Inferior parietal cortex (tissue), 1 donor: ENCODE data around the gene PEPD.
A peak's percentile ranks its signal among the peaks of the same experiment; 100 is the strongest.
"Not testable (repeated sequence)": the region's sequence is repeated elsewhere in the genome, so short reads cannot be mapped to it uniquely, and the experiment has no call there.

Source experiments
- DNase-seq: peaks from one replicate; pipeline ENCODE4 v3.0.0-alpha.2; 2016; ENCODE audit errors: extremely low spot score

PEPD gene

DNA sequence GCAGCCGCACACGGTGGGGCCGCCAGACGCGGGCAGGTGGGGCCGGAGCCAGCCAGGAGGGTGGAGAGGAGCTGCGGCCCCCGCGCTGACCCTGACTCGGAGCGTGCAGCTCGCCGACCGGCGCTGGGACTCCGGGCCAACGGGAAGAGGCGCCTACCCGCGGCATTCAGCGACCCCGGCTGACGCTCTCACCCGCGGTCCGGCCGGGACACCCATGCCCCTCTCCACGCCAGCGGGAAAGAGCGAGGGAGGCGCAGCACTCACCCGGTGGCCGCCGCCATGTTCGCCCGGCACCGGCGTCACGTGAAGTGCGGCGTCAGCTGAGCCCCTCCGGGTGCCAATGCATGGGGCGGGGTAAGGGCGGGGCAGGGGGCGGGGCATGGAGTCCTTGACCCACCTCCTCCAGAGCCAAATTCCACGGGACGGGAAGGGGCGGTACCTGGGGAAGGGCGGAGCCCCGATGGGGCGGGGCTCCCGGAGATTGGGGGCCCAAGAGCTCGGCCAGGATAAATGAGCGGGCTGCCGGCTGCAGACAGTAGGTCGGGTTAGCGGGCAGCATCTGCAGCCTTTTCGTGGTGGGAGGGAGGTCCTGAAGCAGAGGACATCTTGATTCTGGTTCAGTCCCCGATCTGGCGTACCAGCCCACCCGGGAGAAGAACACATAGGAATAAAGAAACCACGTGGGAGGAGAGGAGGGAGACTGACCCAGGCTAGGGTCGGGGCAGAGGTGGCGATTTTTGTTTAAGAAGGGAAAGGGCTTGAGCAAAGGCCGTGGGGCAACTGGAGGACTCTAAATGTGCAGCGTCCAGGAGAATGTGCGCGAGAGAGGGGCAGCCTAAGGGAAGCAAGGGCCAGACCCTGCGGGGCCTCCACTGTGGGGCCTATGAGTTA lies at the start of gene PEPD:
Gene PEPD (minus strand): TSS at position 312 of the 891 bp plus-strand sequence. CDS start 31 bp downstream, at position 281.
- peak; percentile 83 for DNase-seq

DNA sequence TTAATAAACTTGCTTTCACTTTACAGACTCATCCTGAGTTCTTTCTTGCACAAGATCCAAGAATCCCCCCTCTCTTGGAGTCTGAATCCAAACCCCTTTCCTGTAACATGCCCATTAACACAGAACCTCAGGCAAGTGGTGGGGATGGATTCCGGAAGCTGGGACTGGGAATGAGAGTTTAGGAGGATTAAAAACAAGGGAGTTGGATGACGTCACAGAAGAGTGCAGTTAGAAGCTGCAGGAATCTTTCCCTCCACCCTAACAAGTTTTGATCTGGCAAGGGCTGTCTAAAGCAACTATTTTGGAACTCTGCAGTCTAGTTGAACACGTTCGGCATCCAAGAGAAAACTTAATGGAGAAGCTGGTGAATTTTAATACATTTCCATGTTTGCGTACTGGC lies 48.2 kb upstream of the PEPD start:
- no peak for DNase-seq

DNA sequence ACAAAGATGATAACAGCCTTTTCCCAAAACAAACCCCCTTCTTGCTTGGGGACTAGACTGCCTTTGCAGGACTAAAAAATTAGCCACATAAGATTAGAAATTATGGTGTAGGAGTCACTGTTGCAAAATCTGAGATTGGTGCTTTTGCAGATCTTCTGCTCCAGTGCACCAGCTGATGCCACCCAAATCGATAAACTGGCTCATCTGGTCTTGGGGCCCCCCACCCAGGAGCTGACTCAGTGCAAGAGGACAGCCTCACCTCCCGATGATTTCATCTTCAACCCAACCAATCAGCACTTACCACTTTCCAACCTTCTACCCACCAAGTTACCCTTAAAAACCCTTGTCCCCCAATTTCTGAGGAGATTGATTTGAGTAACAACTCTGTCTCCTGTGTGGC lies 47.1 kb upstream of the PEPD start:
- no peak for DNase-seq

DNA sequence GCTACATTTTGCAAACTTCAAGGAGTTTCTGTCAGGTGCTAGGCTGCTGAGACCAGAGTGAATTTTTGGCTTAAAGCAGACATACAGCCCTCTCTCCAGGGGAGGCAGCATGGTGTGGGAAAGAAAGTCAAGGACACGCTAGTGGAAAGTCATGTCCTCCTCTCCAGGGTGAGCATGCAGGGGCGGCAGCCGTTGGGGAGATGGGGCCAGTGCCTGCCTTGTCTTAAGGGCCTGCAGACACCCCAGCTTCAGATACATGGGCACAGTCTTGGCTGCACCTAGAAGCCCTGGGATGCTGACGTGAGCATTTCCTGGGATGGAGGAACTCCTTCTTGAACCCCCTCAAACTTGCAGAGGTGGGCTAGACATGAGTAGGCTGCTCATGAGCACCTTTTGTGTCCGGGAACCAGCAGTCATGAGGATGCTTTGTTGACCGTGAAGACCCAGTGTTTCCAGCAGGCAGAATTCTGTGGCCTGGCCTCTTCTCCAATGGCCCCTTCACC lies 43.3 kb upstream of the PEPD start:
- DNase-seq, result no peak

DNA sequence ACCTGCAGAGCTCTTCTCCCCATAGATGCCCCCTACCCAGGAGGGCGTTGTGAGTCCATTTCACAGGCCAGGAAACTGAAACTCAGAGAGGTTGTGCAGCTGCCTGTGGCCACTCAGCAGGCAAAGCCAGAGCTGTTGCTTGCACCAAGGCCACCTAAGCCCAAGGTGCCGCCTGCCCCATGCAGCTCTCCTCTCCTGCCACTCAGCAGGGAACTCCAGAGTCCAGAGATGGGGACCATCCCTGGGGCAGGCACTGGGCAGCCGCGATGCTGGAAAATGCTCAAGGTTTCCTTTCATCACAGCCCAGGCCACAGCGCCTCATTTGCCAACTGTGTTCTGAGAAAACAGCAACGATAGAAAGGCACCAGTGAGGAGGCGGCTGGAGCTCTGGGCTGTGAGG lies 41.0 kb upstream of the PEPD start:
- DNase-seq, result no peak

DNA sequence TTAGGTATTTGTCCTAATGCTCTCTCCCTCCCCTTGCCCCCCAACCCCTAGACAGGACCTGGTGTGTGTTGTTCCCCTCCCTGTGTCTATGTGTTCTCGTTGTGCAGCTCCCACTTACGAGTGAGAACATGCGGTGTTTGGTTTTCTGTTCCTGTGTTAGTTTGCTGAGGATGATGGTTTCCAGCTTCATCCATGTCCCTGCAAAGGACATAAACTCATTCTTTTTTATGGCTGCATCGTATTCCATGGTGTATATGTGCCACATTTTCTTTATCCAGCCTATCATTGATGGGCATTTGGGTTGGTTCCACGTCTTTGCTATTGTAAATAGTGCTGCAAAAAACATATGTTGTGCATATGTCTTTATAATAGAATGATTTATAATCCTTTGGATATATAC lies 40.1 kb upstream of the PEPD start:
- not testable (repeated sequence) for DNase-seq

DNA sequence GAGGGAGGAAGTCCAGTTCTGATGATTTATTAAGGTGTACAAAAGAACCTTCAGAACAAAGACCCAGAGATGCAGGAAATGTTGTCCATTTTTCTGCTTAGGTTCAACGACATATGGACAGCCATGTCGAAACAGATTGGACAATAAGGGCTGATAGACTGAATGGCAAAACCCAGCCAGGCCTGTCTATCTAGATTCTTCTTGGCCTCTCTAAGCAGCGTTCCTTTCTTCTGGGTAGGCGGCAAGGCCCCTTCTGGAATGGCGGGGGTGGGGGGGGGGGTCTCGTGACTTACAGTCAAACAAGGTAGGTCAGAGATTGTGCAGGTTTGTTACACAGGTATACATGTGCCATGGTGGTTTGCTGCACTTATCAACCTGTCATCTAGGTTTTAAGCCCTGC lies 39.7 kb upstream of the PEPD start:
- no peak for DNase-seq

DNA sequence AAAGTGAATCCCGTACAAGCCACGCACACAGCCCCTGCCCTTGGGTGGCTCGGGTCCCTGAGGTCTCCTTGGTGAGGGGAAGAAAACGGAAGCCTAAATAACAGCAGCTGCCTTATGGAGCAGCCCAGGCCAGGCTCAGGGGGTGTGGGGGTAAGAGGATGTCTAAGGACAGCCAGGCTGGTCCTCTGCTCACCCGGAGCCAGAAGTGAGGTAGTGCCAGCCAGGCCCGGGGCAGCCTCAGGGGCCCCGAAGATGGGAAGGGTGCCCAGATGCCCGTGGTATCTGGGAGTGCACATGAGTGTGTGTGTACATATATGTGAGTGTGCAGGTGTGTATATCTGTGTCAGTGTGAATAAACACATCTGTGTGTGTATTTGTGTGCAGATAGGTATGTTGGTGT lies 38.4 kb upstream of the PEPD start:
- no peak for DNase-seq

DNA sequence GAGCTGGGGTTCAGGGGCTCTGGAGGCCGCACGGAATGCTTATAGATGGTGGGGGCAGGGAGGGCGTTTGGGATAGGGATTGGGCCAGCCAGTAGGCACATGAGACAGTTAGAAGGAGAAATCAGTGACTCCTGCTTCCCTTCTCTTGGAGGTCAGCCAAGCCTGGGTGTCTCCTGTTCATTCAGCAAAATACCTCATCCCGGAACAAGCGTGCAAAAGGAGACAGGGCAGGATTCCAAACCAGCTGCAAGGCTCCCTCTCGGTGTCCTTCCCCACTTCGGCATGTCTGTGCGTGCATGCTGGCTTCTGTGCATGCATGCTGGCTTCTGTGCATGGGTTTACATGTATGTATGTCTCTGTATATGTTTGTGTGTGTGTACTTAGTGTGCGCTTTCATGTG lies 37.3 kb upstream of the PEPD start:
- DNase-seq, result no peak

DNA sequence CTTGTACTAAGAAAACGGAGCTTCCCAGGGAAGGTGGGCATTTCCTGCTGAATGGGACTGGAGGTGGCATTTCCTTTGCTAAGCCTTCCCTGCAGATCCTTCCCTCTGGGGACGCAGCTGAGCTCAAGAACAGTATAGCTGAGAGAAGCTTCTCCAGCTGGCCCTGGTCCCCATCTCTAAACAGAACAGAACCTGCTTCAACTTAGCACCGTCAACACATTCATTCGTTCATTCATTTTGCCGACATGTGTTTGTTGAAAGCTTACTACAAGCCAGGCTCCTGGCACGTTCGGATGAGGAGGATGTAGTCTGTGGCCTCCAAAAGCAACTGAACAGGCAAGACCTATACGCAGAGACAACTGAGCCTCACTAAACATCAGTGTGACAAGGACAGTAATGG lies 36.6 kb upstream of the PEPD start:
- no peak for DNase-seq

DNA sequence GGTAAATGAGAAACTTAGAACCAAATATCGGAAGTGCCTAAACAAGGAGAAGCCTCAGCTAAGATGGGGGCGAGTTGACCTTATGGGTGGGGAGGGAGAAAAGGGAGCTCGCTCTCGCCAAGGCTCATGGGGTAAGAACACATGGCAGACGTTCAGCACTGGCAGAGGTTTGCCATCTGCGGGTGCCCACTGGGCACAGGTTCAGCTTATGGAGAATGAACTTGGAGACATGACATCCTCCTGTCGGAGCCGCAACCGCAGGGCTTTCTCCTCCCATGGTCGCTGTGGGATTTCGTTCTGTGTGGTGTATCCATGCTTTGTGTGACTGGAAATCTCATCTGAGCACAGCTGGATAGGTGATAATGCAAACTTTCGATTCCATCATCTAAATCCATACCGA lies 36.1 kb upstream of the PEPD start:
- no peak for DNase-seq

DNA sequence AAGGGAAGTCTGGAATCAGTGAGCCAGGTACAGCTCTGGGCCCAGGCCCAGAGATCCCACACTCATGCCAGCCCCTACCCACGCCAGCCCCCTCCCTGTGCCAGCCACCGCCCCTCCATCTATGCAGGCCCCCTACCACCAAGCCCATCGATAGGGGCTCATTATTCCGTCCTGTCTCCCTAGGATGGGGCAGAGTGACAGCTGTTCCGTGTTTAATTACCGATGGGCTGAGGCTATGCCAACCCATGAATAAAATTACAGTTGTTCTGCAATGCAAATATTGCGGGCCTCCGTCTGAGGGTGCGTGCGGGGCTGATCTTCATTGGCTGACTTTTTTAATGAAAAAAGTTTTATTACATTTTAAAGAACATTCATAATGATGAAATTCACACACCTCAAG lies 35.6 kb upstream of the PEPD start:
- DNase-seq, result no peak

DNA sequence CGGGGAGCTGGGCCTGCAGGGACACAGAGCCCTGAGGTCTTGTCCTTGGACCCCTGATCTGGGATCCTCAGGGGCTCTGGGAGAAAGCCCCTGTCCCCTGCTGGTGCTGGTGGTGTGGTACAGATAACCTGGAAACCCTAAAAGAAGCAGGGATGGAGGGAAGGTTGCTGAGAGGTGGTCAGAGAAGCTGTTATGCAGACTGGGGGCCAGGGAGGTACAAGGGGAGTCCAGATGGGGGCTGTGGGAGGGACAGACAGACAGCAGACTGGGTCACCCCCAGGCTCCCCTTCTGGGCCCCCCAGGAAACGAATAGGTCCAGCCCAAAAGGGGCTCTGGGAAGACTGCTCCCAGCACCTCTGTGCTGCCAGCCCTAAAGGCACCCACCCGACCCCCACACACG lies 34.7 kb upstream of the PEPD start:
- DNase-seq, result no peak

DNA sequence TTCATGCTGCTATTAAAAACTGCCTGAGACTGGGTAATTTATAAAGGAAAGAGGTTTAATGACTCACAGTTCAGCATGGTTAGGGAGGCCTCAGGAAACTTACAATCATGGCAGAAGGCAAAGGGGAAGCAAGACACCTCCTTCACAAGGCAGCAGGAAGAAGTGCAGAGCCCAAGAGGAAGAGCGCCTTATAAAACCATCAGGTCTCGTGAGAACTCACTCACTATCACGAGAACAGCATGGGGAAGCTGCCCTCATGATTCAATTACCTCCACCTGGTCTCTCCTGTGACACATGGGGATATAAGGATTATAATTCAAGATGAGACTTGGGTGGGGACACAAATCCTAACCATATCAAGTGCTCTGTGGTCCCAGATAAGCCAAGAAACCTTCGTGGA lies 34.1 kb upstream of the PEPD start:
- DNase-seq, result not testable (repeated sequence)

DNA sequence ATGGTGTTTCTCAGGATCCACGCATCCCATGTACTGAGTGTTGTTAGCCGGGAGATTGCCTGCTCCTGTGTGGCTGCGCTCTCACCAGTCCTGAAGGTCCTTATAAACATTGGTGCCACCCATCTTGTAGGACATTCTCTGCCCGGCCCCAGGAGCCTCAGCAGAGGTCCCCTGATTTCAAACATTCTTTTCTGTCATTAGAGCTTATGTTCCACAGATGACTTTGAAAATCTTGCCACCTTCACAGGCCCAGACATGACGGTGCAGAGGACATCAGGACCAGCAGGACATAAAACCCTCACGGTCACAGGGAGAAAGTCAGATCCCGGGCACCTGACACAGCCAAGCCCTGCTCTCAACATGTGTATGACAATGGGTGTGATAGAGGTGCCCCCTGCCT lies 33.2 kb upstream of the PEPD start:
- DNase-seq, result no peak

DNA sequence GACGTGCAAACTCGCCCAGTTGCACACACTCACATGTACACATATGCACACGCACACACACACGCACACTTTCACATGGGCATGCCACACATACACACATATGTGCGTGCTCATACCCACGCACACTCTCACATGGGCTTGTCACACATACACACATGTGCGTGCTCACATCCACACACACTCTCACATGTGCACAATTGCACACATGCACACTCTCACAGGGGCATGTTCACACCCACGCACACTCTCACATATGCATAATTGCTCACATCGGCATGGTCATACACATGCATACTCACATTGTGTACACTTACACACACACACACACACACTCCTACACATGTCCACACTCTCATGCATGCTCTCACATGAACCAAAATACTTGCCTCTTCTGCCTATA lies 32.8 kb upstream of the PEPD start:
- DNase-seq, result no peak

DNA sequence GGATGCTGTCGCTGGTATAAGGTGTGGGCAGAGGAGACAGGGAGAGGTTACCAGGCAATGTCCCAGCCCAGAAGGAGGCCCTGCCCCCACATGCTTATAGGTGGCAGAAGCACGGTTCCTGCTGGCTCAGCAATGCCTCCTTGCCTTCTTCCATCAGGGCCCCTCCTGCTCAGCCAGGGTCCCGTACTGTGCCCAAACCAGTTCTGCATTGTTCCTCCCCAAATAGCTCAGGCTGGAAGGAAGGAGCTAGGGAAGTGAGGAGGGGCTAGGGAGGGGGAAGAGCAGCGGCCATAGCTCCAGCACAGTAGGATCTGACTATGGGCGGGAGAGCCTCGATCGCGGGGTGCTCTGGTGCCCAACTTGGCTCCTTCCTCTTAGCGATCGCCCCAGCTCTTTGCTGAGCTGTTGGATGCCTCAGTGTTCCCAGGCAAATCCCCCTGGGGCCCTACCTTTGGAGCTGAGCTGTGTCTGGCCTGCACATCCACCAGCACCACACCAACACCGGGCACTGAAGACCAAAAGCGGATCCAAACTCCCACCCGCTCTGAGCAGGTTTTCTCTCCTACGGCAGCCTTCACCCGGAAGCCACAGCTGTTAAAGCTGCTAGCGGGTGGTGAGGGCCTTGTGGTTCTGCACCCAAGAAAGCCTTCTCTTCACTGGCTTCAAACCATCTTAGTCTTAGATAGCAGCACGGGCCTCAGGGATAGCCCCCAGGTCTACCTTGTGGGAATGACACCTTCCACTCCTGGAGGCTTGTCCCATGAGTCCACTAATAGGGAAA lies 32.1 kb upstream of the PEPD start:
- DNase-seq, result no peak

DNA sequence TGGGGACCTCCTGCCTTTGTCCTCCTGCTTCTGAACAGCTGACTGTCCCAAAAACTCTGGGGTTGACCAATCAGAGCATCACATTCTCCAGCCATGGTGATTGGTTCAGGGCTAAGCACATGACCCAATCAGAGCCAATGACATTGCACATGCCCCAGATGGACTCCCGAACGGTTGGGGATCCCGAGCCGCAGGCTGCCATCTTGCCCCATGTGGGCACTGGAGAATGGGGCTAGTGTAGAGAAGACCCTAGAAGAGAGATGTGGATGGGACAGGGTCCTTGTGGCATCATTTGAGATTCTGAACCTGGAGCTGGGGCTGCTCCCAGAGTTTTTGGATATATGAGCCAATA lies 31.3 kb upstream of the PEPD start:
- no peak for DNase-seq

DNA sequence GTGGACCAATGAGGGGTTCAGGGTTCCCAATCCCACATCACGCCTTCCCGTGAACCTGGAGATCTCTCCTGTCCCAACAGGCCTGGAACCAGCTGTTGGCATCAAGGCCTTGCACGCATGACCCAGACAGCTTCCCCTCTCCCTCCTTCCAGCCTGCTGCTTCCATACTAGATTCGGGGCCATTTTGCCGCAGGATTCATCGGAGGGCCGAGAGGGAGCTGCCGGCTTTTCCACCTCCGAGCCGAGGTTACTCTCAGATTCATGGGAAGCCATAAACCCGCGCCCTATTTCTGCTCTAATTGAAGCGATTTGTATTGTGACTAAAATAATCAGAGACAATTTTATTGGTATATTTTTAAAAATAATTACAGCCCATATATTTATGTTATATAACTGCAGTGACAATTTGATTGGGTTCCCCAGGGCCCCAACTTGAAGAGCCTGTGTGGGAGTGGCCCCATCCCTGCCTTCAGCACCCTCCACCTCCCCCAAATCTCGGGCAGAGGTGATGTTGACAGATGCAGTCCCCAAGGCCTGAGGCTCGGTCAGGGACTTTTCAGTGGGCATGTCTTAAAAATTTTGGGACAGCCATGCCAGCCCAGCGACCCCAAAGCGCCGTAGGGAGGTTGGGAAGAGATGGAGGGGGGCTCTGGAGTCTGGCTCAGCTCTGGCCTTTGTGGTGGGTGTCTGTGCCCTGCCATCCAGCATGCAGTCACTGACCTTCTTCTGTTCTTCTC lies 30.8 kb upstream of the PEPD start:
- no peak for DNase-seq

DNA sequence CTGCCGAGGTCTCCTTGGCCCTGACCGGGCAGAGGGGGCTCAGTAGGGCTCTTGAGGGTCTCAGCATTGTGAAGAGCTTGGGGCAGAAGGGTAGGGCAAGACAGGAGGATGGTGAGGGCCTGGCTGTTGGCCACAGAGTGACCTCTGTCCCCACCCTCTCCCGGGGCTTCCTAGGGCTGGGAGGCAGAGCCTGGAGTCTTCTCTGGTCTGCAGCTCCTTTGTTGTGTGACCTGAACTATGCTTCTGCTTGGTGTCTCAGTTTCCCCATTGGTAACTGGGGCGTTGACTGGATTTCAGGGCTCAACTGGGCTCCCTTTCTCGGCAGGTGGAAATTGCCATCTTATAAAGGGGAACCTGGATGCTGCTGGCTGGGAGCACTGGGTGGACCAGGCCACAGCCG lies 30.1 kb upstream of the PEPD start:
- DNase-seq, result no peak

DNA sequence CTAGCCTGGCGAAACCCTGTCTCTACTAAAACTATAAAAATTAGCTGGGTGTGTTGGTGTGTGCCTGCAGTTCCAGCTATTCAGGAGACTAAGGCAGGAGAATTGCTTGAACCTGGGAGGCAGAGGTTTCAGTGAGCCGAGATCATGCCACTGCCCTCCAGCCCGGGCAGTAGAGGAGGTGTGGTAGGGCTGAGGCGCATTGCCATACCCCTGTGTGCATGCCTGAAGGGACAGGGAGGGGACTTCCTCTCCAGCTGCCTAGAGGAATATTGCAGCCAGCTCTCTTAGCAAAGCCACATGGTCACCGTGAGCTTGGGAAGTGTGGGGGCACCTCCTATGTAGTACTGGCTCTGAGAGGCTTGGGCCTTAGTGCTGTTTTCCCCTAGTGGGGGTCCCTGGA lies 29.2 kb upstream of the PEPD start:
- no peak for DNase-seq

DNA sequence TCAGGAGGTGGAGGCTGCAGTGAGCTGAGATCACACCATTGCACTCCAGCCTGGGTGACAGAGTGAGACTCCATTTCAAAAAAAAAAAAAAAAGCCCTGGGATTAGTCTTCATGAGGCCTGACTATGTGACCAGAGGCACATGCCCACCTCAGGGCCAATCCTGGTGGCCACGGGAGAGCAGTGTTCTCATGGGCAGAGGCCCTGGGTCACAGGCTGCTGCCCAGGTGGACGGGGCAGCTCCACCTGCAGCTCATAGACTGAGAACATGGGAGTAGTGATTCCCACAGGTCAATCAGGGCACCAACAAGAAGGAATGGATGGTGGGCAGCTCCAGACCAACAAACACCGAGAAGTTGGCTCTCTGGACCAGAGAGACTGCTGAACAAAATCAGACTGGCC lies 26.1 kb upstream of the PEPD start:
- no peak for DNase-seq
